DOHH2 (cell line): ENCODE measurements around the gene ABCA4.
A peak's percentile ranks its signal among the peaks of the same experiment; 100 is the strongest.

ENCODE experiments used
- H3F3A ChIP-seq: fragments of 200-600 bp; sonication (generic), shearing (Covaris generic); 2 replicates; pipeline ENCODE4 v1.6.0; 2016; ENCODE audit warnings: antibody characterized with exemption, mild to moderate bottlenecking; ENCODE audit not compliant: control insufficient read depth, insufficient read depth
- H3K27ac ChIP-seq: fragments of 200-600 bp; sonication (generic); 2 replicates; pipeline ENCODE4 v1.5.1; 2014; ENCODE audit warnings: low read depth, mild to moderate bottlenecking, low read length, moderate library complexity
- H3K27me3 ChIP-seq: fragments of 200-600 bp; sonication (generic); 2 replicates; pipeline ENCODE4 v1.6.1; 2014; ENCODE audit warnings: mild to moderate bottlenecking, low read length, mixed read lengths; ENCODE audit not compliant: control insufficient read depth
- H3K36me3 ChIP-seq: fragments of 200-600 bp; sonication (generic); 2 replicates; pipeline ENCODE4 v1.6.1; 2014; ENCODE audit warnings: mild to moderate bottlenecking, low read length, moderate library complexity, mixed read lengths; ENCODE audit not compliant: control insufficient read depth
- H3K4me1 ChIP-seq: fragments of 200-600 bp; sonication (generic); 2 replicates; pipeline ENCODE4 v1.6.1; 2014; ENCODE audit warnings: mild to moderate bottlenecking, low read length, mixed read lengths; ENCODE audit not compliant: control insufficient read depth
- H3K4me2 ChIP-seq: fragments of 200-600 bp; sonication (generic); 2 replicates; pipeline ENCODE4 v1.6.0; 2014; ENCODE audit warnings: mild to moderate bottlenecking, low read length, moderate library complexity
- H3K4me3 ChIP-seq: fragments of 200-600 bp; sonication (generic); 2 replicates; pipeline ENCODE4 v1.5.1; 2014; ENCODE audit warnings: mild to moderate bottlenecking, low read length, mixed read lengths
- H3K79me2 ChIP-seq: fragments of 200-600 bp; sonication (generic); 2 replicates; pipeline ENCODE4 v1.6.1; 2014; ENCODE audit warnings: mild to moderate bottlenecking, low read length, mixed read lengths; ENCODE audit not compliant: control insufficient read depth
- H3K9me2 ChIP-seq: fragments of 200-600 bp; sonication (generic); replicated peaks from 2 replicates; pipeline ENCODE4 v1.6.1; 2014; ENCODE audit warnings: mild to moderate bottlenecking, low read length, mixed read lengths; ENCODE audit not compliant: control insufficient read depth
- H3K9me3 ChIP-seq: fragments of 200-600 bp; sonication (generic); 2 replicates; pipeline ENCODE4 v1.6.1; 2014; ENCODE audit warnings: antibody characterized with exemption, low read length, mixed read lengths; ENCODE audit not compliant: control insufficient read depth, insufficient read depth
- H4K20me1 ChIP-seq: fragments of 200-600 bp; sonication (generic); 2 replicates; pipeline ENCODE4 v1.6.0; 2014; ENCODE audit warnings: low read depth, mild to moderate bottlenecking, antibody characterized with exemption, low read length, moderate library complexity; ENCODE audit not compliant: control insufficient read depth, insufficient read depth
- CTCF ChIP-seq: fragments of 200-600 bp; sonication (generic); IDR thresholded peaks from one replicate; pipeline ENCODE4 v1.5.1; 2014; ENCODE audit warnings: antibody characterized with exemption, mild to moderate bottlenecking, low read depth, low read length; ENCODE audit not compliant: poor library complexity, severe bottlenecking
- EZH2phosphoT487 ChIP-seq: fragments of 200-600 bp; sonication (generic); IDR thresholded peaks from 2 replicates; pipeline ENCODE4 v1.6.1; 2017; ENCODE audit warnings: borderline replicate concordance, mild to moderate bottlenecking, antibody characterized with exemption, low read length, moderate library complexity, mixed read lengths

The ABCA4 gene

GRCh38 chr1:94048413-94049164, 72.4 kb downstream of the ABCA4 start:
- Histone ChIP-seq H3K9me2 (no peaks in the 10 kb centered on the region), H3K79me2 (no peaks in the 10 kb centered on the region), H3K27me3 (no peaks in the 10 kb centered on the region), H3K4me3 (no peak overlapping the region), H3K4me1 (no peaks in the 10 kb centered on the region), H3F3A (no peaks in the 10 kb centered on the region), H3K4me2 (no peak overlapping the region), H3K9me3 (no peaks in the 10 kb centered on the region), H3K27ac (no peak overlapping the region), H3K36me3 (no peaks in the 10 kb centered on the region), H4K20me1 (no peaks in the 10 kb centered on the region)
- TF ChIP-seq CTCF: no peak
- no peak for TF ChIP-seq EZH2phosphoT487

- Histone ChIP-seq H3K4me1 (no peaks in the 10 kb centered on the region), H3K27ac (no peak overlapping the region), H3K4me2 (no peak overlapping the region), H3F3A (no peaks in the 10 kb centered on the region), H3K79me2 (no peaks in the 10 kb centered on the region), H3K36me3 (no peaks in the 10 kb centered on the region), H3K9me2 (no peaks in the 10 kb centered on the region), H4K20me1 (no peaks in the 10 kb centered on the region), H3K4me3 (no peak overlapping the region), H3K9me3 (no peaks in the 10 kb centered on the region), H3K27me3 (no peaks in the 10 kb centered on the region)
- TF ChIP-seq CTCF: no peak
- TF ChIP-seq EZH2phosphoT487: no peak
These were observed 73.0 kb downstream of the ABCA4 start for GRCh38 chr1:94047949-94048348.

- no peak overlapping the region for H3K4me2 ChIP-seq
- no peaks in the 10 kb centered on the region for H4K20me1 ChIP-seq
- H3K36me3 ChIP-seq: no peaks in the 10 kb centered on the region
- TF ChIP-seq CTCF: peak; percentile 45
- TF ChIP-seq EZH2phosphoT487: no peak
- H3K9me2 ChIP-seq: no peaks in the 10 kb centered on the region
- no peaks in the 10 kb centered on the region for H3K27me3 ChIP-seq
- H3K4me3 ChIP-seq: no peak overlapping the region
- H3K27ac ChIP-seq: no peak overlapping the region
- no peaks in the 10 kb centered on the region for H3K79me2 ChIP-seq
- no peaks in the 10 kb centered on the region for H3F3A ChIP-seq
- no peaks in the 10 kb centered on the region for H3K9me3 ChIP-seq
- H3K4me1 ChIP-seq: no peaks in the 10 kb centered on the region
These were observed 75.4 kb downstream of the ABCA4 start for GRCh38 chr1:94045465-94046056.
